ENCODE measurements around the gene TAB3.

Gene TAB3

GRCh38 chrX:30863974-30864373 is 25.1 kb downstream of the TAB3 start:
- no peak for DNase-seq (ENCODE audit: low spot score)
- Histone ChIP-seq H3K27ac (peak overlapping the region in 1 of 2 donors; percentile 12), H3K4me3 (no peak overlapping the region)
- TF ChIP-seq, protein P1, sequence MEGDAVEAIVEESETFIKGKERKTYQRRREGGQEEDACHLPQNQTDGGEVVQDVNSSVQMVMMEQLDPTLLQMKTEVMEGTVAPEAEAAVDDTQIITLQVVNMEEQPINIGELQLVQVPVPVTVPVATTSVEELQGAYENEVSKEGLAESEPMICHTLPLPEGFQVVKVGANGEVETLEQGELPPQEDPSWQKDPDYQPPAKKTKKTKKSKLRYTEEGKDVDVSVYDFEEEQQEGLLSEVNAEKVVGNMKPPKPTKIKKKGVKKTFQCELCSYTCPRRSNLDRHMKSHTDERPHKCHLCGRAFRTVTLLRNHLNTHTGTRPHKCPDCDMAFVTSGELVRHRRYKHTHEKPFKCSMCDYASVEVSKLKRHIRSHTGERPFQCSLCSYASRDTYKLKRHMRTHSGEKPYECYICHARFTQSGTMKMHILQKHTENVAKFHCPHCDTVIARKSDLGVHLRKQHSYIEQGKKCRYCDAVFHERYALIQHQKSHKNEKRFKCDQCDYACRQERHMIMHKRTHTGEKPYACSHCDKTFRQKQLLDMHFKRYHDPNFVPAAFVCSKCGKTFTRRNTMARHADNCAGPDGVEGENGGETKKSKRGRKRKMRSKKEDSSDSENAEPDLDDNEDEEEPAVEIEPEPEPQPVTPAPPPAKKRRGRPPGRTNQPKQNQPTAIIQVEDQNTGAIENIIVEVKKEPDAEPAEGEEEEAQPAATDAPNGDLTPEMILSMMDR (IDR thresholded peaks at IDR 0.05) = no peak

DNA sequence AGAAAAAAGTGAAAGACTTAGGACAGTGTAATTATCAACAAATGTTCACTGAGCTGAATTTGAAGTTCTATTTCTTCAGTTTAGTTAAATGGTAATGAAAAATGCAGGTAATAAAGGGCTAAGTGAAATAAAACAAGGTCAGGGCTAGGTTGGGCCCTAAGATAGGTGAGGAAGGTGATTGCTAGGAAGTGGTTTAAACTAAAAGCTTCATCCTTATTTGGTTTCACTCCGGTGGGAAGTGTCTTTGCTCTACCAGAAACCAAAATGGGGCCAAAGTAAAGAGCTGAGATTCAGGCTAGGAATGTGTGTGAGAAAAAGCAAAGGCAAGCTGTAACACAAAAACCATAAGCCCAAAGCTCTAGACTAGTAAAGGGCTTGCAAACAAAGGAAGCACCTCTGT is 31.0 kb downstream of the TAB3 start:
- TF ChIP-seq, protein P1 (IDR thresholded peaks at IDR 0.05) = no peak
- DNase-seq (ENCODE audit: low spot score) = no peak
- no peak overlapping the region for H3K27ac ChIP-seq
- no peak overlapping the region for H3K4me3 ChIP-seq

GRCh38 chrX:30851449-30851848 is 37.6 kb downstream of the TAB3 start:
- no peak overlapping the region for H3K4me3 ChIP-seq
- no peak for DNase-seq (ENCODE audit: low spot score)
- TF ChIP-seq, protein P1 (IDR thresholded peaks at IDR 0.05) = no peak
- H3K27ac ChIP-seq = no peak overlapping the region

DNA sequence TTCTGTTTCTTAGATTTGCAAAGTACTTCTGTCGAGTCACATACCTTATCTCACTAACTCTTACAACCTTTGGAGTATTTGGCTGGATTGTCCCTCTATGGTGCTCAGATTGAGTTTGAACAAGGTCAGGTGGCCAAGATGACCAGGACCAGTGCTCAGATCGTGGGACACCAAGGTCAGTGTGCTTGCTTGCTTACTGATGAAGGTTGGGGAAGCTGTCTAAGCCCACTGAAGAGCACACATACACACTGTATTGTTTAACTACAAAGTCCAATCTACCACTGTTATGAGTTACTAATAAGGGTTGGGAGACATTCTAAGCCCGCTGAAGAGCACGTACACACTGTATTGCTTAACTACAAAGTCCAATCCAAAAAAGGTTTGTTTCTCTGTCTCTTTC is 53.7 kb downstream of the TAB3 start:
- Histone ChIP-seq H3K4me3 (no peak overlapping the region), H3K27ac (no peak overlapping the region)
- TF ChIP-seq, protein P1 (IDR thresholded peaks at IDR 0.05) = no peak
- DNase-seq (ENCODE audit: low spot score) = no peak

GRCh38 chrX:30833896-30834295 is 55.2 kb downstream of the TAB3 start:
- Histone ChIP-seq H3K4me3 (no peak overlapping the region), H3K27ac (no peak overlapping the region)
- no peak for DNase-seq (ENCODE audit: low spot score)
- TF ChIP-seq, protein P1 (IDR thresholded peaks at IDR 0.05) = no peak

DNA sequence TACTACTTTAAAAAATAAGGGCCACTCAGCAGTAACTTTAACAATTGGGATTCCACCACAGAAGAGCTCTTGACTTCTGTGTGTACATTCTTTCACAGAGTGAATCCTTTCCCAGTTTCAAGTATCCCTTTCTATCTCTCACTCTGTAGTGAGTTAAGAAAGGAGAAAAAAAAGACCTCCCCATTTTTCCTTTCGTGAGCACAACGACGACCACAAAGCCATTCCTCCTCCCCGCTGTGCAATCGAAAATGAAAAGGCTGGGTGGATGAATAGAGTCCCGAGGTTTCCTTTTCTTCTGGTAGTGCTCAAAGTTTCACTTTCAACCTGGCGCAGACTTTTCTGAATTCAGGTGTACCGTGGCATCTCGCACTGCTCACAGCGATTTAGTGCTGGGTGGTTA is 58.0 kb downstream of the TAB3 start:
- Histone ChIP-seq H3K27ac (no peak overlapping the region), H3K4me3 (no peak overlapping the region)
- TF ChIP-seq, protein P1 (IDR thresholded peaks at IDR 0.05) = no peak
- DNase-seq (ENCODE audit: low spot score) = no peak

DNA sequence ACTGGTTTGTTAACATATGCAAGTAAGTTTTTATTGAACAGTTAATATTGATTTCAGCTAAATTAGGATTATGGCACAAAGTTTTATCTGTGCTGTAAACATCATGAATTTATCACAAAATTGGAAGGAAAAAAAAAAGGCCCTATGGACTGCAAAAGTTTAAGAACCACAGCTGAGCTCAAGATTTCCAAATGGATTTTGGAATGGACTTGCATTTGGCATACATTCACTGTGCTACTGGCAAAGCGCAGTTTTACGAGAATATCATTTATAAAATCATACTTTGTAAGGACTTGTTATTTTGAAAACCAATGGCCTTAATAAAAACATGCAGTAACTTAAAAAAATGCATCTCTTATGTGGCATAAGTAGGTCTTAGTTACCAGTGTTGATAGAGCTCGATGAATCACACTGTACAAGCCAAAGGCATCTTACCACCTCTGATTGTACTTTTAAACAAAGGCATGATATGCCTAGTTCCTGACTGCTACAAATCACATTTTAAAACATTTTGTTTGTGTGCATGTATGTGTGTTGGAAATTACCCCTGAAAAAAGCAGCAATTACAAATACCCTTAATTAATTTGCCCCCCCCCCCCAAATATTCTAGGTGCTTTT is 58.6 kb downstream of the TAB3 start:
- H3K27ac ChIP-seq = no peak overlapping the region
- no peak overlapping the region for H3K4me3 ChIP-seq
- DNase-seq (ENCODE audit: low spot score) = no peak
- TF ChIP-seq, protein P1 (IDR thresholded peaks at IDR 0.05) = no peak
